Upper lobe of left lung (tissue), 6 donors: ENCODE measurements around the gene ERP29. TPM values are rescaled to one million over a fixed set of nuclear protein-coding genes. Genes with fewer than 3 reads are reported as not detected.
"Not testable (repeated sequence)": the region's sequence is repeated elsewhere in the genome, so short reads cannot be mapped to it uniquely, and the experiment has no call there.

Experiments
- ATAC-seq, 2 donors: fragments of 200-7000 bp; cut with Tn5 transposase; one replicate each; pipeline ENCODE4 v1.9.1; 2022; ENCODE audit warnings: mild to moderate bottlenecking in 2 of 2, moderate library complexity in 2 of 2; ENCODE audit not compliant: low FRiP score in 2 of 2
- DNase-seq, 2 donors: peaks; one replicate each; pipeline ENCODE4 v3.0.0-alpha.2; 2019 to 2020
- H3K27ac ChIP-seq, 4 donors: fragments of 200-600 bp; sonication (generic); one replicate each; pipeline ENCODE4 v1.5.1; 2016 to 2019
- H3K27me3 ChIP-seq, 4 donors: fragments of 200-600 bp; sonication (generic); one replicate each; pipeline ENCODE4 v1.5.1; 2017 to 2019
- H3K36me3 ChIP-seq, 4 donors: fragments of 200-600 bp; sonication (generic); one replicate each; pipeline ENCODE4 v1.5.1; 2016 to 2019
- H3K4me1 ChIP-seq, 4 donors: fragments of 200-600 bp; sonication (generic); one replicate each; pipeline ENCODE4 v1.5.1; 2018 to 2019
- H3K4me3 ChIP-seq, 4 donors: fragments of 200-600 bp; sonication (generic); one replicate each; pipeline ENCODE4 v1.5.1; 2017 to 2019; ENCODE audit warnings: mild to moderate bottlenecking in 2 of 4, moderate library complexity in 1 of 4
- H3K9me3 ChIP-seq, 4 donors: fragments of 200-600 bp; sonication (generic); one replicate each; pipeline ENCODE4 v1.5.1; 2018 to 2019
- EP300 ChIP-seq, 4 donors: sonication (generic); formaldehyde crosslinking; IDR thresholded peaks; one replicate each; pipeline ENCODE4 v1.5.1; 2017; ENCODE audit warnings: antibody characterized with exemption in 4 of 4, control low read depth in 2 of 4
- POLR2A ChIP-seq, 4 donors: fragments of 450-650 bp; IDR thresholded peaks; one replicate each; pipeline ENCODE4 v1.5.1; 2016 to 2017; ENCODE audit warnings: antibody characterized with exemption in 4 of 4, mild to moderate bottlenecking in 2 of 4
- POLR2AphosphoS5 ChIP-seq, 2 donors: sonication (generic); formaldehyde crosslinking; IDR thresholded peaks; one replicate each; pipeline ENCODE4 v1.5.1; 2017; ENCODE audit warnings: antibody characterized with exemption in 2 of 2
- WGBS, 2 donors: methylation state at CpG; one replicate each; pipeline ENCODE4 v1.1.5; 2017 to 2018; 5-methylcytosine and 5-hydroxymethylcytosine counted together
- total RNA-seq, 6 donors: library from RNA; depleted of rRNA in 4 of 6; stranded (reverse); fragments of >200 nt in 4 of 6; gene quantifications; one replicate each; pipeline versions ENCODE4 v1.1.0 to v1.2.1, GENCODE V29; 2016 to 2021
- TF ChIP-seq, protein P1 (sequence below), 6 experiments: fragments of 450-650 bp in 4 of 6; fragments of 200-600 bp in 2 of 6; sonication (generic) in 2 of 6; IDR thresholded peaks; one replicate each; pipeline ENCODE4 v1.5.1; 2016 to 2019; ENCODE audit warnings: antibody characterized with exemption in 6 of 6
- donor health status: DM: no; HTN: no; CAD: no; lungs with moderate emphysema.
- donor health status: DM: no; HTN: yes; CAD: no; lungs with severe emphysema.

The ERP29 gene
- total RNA-seq, 6 donors from 2014 or later, result 32.5 to 149 (median 72.2) TPM

DNA sequence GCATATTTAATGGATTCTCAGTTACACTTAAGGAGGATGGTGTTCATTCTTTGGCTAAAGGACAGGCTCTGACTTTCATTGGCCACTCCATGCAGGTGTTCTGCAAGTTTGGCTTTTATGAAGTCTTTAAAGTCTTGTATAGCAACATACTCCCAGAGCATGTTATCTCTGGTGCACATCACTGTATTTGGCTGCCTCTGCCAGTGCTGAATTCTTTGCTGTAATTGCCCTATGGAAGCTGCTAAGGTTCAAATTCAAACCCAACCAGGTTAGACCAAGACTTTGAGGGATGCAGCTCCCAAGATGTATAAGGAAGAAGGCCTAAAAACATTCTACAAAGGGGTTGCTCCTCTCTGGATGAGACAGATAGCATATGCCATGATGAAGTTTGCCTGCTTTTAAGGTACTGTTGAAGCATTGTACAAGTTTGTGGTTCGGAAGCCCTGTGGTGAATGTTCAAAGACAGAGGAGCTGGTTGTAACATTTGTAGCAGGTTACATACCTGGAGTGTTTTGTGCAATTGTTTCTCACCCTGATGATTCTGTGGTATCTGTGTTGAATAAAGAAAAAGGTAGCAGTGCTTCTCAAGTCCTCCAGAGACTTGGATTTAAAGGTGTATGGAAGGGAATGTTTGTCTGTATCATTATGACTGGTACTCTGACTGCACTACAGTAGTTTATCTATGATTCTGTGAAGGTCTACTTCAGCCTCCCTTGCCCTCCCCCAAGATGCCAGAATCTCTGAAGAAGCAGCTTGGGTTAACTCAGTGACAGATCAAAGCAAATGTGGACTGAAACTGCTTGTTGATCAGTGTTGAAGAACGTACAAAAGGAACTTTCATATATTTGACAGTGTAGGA is 19.7 kb upstream of the ERP29 start:
- DNase-seq, result no peak
- Histone ChIP-seq H3K9me3 (no peaks in the 10 kb centered on the region), H3K4me1 (peaks cover 7 to 12% (median 9%) of the 10 kb centered on the region in 4 donors), H3K27me3 (no peaks in the 10 kb centered on the region), H3K4me3 (peak overlapping the region in 2 of 4 donors; percentile 18 to 39), H3K27ac (peak overlapping the region in 2 of 4 donors; percentile 27 to 30), H3K36me3 (peaks cover 0 to 5% (median 0%) of the 10 kb centered on the region in 4 donors)
- 67 to 72% methylated on average over 2 of the region's 2 CpGs for WGBS, 2 donors
- no peak for TF ChIP-seq EP300 (IDR thresholded peaks at IDR 0.05)
- no peak for TF ChIP-seq POLR2A (IDR thresholded peaks at IDR 0.05)
- TF ChIP-seq, protein P1, sequence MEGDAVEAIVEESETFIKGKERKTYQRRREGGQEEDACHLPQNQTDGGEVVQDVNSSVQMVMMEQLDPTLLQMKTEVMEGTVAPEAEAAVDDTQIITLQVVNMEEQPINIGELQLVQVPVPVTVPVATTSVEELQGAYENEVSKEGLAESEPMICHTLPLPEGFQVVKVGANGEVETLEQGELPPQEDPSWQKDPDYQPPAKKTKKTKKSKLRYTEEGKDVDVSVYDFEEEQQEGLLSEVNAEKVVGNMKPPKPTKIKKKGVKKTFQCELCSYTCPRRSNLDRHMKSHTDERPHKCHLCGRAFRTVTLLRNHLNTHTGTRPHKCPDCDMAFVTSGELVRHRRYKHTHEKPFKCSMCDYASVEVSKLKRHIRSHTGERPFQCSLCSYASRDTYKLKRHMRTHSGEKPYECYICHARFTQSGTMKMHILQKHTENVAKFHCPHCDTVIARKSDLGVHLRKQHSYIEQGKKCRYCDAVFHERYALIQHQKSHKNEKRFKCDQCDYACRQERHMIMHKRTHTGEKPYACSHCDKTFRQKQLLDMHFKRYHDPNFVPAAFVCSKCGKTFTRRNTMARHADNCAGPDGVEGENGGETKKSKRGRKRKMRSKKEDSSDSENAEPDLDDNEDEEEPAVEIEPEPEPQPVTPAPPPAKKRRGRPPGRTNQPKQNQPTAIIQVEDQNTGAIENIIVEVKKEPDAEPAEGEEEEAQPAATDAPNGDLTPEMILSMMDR (IDR thresholded peaks at IDR 0.05), result no peak
- TF ChIP-seq POLR2AphosphoS5 (IDR thresholded peaks at IDR 0.05), result no peak
- no peak for ATAC-seq

DNA sequence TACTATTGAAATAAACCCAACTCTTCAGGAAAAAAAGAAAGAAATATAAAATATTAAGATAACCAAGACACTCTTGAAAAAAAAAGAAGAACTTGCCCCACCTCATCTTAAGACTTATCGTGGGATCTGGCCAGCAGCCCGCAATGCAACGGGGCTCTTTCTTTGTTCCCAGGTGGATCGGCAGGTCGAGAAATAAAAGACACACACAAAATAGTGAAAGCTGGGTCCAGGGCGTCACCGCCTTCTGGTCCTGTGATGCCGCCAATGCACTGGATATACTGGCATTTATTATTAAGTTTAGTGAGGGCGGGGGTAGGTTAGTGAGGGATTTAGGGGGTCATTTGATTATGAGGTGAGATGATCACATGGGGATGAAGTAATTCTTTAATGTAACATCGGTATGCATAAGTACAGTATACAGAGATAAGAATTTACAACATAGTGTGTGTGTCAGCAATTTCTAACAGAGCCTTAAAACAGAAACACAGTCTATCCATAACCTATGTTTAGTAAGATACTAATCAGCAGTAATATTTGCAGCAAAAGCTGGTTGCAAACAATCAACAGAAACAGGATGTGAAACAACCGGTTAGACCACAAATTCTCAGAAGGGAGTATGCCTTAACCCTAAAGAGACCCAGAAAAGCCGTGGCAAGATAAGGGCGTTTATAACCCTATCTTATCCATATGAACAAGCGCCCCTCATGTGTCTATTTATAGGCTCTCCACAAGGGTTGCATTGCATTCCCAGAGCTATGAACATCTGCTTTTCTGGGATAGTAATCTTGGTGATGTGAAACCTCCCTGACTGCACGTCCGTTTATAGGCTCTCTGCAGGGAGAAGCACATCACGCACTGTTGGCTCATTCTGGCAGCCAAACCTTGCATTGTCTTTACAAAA is 18.8 kb upstream of the ERP29 start:
- 45 to 48% methylated on average over 17 of the region's 17 CpGs for WGBS, 2 donors
- H3K27me3 ChIP-seq, DNase-seq, H3K9me3 ChIP-seq, ATAC-seq, H3K36me3 ChIP-seq: not testable (repeated sequence)
- peak overlapping the region in 2 of 4 donors; percentile 27 to 30 for H3K27ac ChIP-seq
- H3K4me1 ChIP-seq, result peaks cover 7 to 12% (median 9%) of the 10 kb centered on the region in 4 donors
- peak overlapping the region in 3 of 4 donors; percentile 10 to 39 (median 18) for H3K4me3 ChIP-seq

DNA sequence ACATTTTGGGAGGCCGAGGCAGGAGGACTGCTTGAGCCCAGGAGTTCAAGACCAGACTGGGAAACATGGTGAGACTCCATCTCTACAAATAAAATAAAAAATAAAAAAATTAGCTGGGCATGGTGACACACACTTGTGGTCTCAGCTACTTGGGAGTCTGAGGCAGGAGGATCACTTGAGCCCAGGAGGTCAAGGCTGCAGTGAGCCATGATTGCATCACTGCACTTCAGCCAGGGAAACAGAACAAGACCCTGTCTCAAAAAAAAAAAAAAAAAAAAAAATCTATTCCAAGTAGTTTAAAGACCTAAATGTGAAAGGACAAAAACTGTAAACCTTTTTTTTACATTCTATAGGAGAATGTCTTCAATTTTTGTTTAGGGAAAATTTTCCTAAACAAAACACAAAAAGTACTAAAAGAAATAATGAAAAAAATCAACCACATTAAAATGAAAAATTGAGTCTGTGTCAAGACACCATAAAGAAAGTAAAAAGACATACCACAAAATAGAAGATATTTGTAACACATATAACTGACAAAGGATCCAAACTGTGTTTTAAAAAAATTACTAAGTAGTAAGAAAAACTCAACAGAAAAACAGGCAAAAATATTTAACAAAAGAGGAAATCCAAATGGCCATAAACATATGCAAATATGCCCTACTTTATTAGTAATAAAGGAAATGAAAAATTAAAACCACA is 17.3 kb upstream of the ERP29 start:
- H3K9me3 ChIP-seq, result no peaks in the 10 kb centered on the region
- ATAC-seq (no peak), DNase-seq (no peak)
- H3K4me1 ChIP-seq, result peaks cover 7 to 12% (median 10%) of the 10 kb centered on the region in 4 donors
- WGBS, 2 donors, result 89 to 94% methylated on average over 1 of the region's 1 CpG
- H3K36me3 ChIP-seq, result no peaks in the 10 kb centered on the region
- H3K27ac ChIP-seq, result no peak overlapping the region
- TF ChIP-seq EP300 (IDR thresholded peaks at IDR 0.05) (no peak), POLR2A (IDR thresholded peaks at IDR 0.05) (no peak)
- H3K27me3 ChIP-seq, result no peaks in the 10 kb centered on the region
- H3K4me3 ChIP-seq, result no peak overlapping the region

DNA sequence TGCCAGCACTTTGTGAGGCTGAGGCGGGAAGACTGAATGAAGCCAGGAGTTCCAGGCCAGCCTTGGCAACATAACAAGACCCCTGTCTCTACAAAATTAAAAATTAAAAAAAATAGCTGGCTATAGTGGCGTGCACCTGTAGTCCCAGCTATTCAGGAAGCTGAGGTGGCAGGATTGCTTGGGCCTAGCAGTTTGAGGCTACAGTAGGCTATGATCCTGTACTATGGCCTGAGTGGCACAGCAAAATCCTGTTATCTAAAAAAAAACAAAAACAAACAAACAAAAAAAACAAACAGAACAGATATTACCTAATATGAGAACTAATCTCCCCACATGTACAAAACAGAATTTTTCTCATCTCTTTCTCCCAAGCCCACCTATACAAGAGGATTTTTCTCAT is 15.9 kb upstream of the ERP29 start:
- H3K4me1 ChIP-seq, result peaks cover 7 to 18% (median 14%) of the 10 kb centered on the region in 4 donors
- WGBS, 2 donors, result 94 to 96% methylated on average over 2 of the region's 2 CpGs
- DNase-seq, result no peak

DNA sequence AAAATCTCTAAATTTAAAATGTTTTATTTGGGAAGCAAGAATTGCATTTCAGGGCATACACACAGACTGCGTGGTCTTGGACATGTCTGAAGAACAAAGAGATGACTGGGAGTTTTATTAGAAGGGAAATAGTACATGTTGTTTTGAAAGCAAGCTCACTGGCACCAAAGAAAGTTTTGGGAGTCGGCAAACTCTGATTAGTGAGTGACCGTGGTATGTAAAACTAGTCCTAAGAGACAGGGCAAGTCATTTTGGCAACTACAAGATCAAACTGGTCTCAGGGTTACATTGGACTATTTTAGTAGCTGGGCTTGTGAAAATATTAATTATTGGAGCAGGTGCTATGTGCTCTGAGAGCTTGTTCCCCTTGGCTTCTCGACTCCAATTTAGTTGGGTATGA is 15.2 kb upstream of the ERP29 start:
- TF ChIP-seq, protein P1 (IDR thresholded peaks at IDR 0.05), result no peak
- TF ChIP-seq POLR2AphosphoS5 (IDR thresholded peaks at IDR 0.05) (no peak), EP300 (IDR thresholded peaks at IDR 0.05) (no peak), POLR2A (IDR thresholded peaks at IDR 0.05) (no peak)
- Histone ChIP-seq H3K4me1 (peaks cover 7 to 18% (median 14%) of the 10 kb centered on the region in 4 donors), H3K4me3 (no peak overlapping the region), H3K9me3 (no peaks in the 10 kb centered on the region), H3K27ac (no peak overlapping the region), H3K36me3 (no peaks in the 10 kb centered on the region), H3K27me3 (no peaks in the 10 kb centered on the region)
- 77 to 86% methylated on average over 4 of the region's 4 CpGs for WGBS, 2 donors
- no peak for DNase-seq
- ATAC-seq, result no peak

More for the DNA sequence above, 15.9 kb upstream of the ERP29 start:
- no peak overlapping the region for H3K4me3 ChIP-seq
- H3K9me3 ChIP-seq, result no peaks in the 10 kb centered on the region
- TF ChIP-seq POLR2AphosphoS5 (IDR thresholded peaks at IDR 0.05), result no peak
- no peak for TF ChIP-seq POLR2A (IDR thresholded peaks at IDR 0.05)
- no peak for TF ChIP-seq EP300 (IDR thresholded peaks at IDR 0.05)
- TF ChIP-seq, protein P1 (IDR thresholded peaks at IDR 0.05), result no peak
- H3K27ac ChIP-seq, result no peak overlapping the region
- ATAC-seq, result no peak
- H3K36me3 ChIP-seq, result no peaks in the 10 kb centered on the region
- no peaks in the 10 kb centered on the region for H3K27me3 ChIP-seq

DNA sequence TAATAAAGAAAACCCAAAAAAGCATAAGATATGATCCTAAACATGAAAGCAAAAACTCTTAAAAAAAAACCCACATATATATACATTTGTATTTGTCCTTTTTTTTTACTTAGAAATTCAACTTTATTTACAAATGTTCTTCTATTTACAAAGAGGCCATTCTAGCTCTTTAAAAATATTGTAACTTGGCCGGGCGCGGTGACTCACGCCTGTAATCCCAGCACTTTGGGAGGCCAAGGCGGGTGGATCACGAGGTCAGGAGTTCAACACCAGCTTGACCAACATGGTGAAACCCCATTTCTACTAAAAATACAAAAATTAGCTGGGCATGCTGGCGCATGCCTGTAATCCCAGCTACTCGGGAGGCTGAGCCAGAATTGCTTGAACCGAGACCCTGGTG is 14.1 kb upstream of the ERP29 start:
- not testable (repeated sequence) for H3K27me3 ChIP-seq, H3K36me3 ChIP-seq, H3K27ac ChIP-seq, ATAC-seq, H3K9me3 ChIP-seq, DNase-seq, H3K4me3 ChIP-seq
- WGBS, 2 donors, result 87 to 93% methylated on average over 9 of the region's 9 CpGs
- H3K4me1 ChIP-seq, result peaks cover 7 to 18% (median 13%) of the 10 kb centered on the region in 4 donors
